HepG2 (cell line): ENCODE data around the gene TKFC. TPM values are rescaled to one million over a fixed set of nuclear protein-coding genes. Genes with fewer than 3 reads are reported as not detected.
A peak's percentile ranks its signal among the peaks of the same experiment; 100 is the strongest.

ENCODE experiments used
- ATAC-seq: fragments of 200-7000 bp; cut with Tn5 transposase; 3 replicates; pipeline ENCODE4 v1.9.1; 2020; ENCODE audit warnings: mild to moderate bottlenecking, moderate library complexity
- BruUV-seq: library from RNA; stranded (reverse); fragments of 400-500 nt; replicated peaks from 2 replicates; lab custom pipeline; 2021; lab: Mats Ljungman, UMichigan
- CTCF ChIA-PET: fragments of 300-600 bp; formaldehyde crosslinking; extraction: SDS; loops from one replicate; lab custom pipeline; 2021; ENCODE audit warnings: low total read pairs, inconsistent platforms, low intra/inter-chr PET ratio; lab: Yijun Ruan, JAX
- POLR2A ChIA-PET: fragments of 350-600 bp; sonication (Branson Sonifier 250); formaldehyde crosslinking; loops from one replicate; lab custom pipeline; 2020; ENCODE audit warnings: antibody characterized with exemption, inconsistent platforms; lab: Yijun Ruan, JAX
- DNase-seq: peaks from one replicate; pipeline ENCODE4 v3.0.0-alpha.2; 2015; ENCODE audit warnings: low spot score
- FAIRE-seq: peaks from 3 replicates; lab custom pipeline; 2011; peaks lifted over from hg19 to GRCh38; lab: Jason Lieb, UNC
- H2AFZ ChIP-seq: one replicate; pipeline ENCODE4 v1.6.1; 2011; ENCODE audit warnings: low read length, inconsistent platforms
- H3K27ac ChIP-seq: fragments of 300-600 bp; 3 replicates; pipeline ENCODE4 v1.8.0; 2011; ENCODE audit warnings: mixed run types, mild to moderate bottlenecking, mixed read lengths, low read length, inconsistent platforms; ENCODE audit not compliant: insufficient read depth; ENCODE audit errors: extremely low read length
- H3K27me3 ChIP-seq, 2 experiments: fragments of 200-600 bp in 1 of 2; 2 replicates in 1 of 2; 3 replicates in 1 of 2; pipeline versions ENCODE4 v1.6.0 to v1.8.0; 2011; ENCODE audit warnings: low read length in 2 of 2, mild to moderate bottlenecking in 2 of 2, moderate library complexity in 2 of 2, inconsistent platforms in 1 of 2; ENCODE audit not compliant: insufficient read depth in 2 of 2, control insufficient read depth in 1 of 2
- H3K36me3 ChIP-seq, 2 experiments: fragments of 200-600 bp in 1 of 2; replicated peaks in 1 of 2; 2 replicates in 1 of 2; 3 replicates in 1 of 2; pipeline versions ENCODE4 v1.5.1 to v1.8.0; 2011; ENCODE audit warnings: low read length in 2 of 2, inconsistent platforms in 1 of 2; ENCODE audit not compliant: insufficient read depth in 2 of 2, control insufficient read depth in 1 of 2
- H3K4me1 ChIP-seq: 2 replicates; pipeline ENCODE4 v1.5.1; 2012; ENCODE audit warnings: low read length, inconsistent platforms; ENCODE audit not compliant: insufficient read depth
- H3K4me2 ChIP-seq: 2 replicates; pipeline ENCODE4 v1.6.0; 2011; ENCODE audit warnings: low read depth, low read length, inconsistent platforms
- H3K4me3 ChIP-seq, 3 experiments: fragments of 200-600 bp in 1 of 3; sonication (generic), shearing (Covaris generic) in 1 of 3; replicated peaks in 1 of 3; 2 replicates each; pipeline ENCODE4 v1.5.1; 2011 to 2016; ENCODE audit warnings: low read length in 3 of 3, inconsistent platforms in 2 of 3, low read depth in 2 of 3, mild to moderate bottlenecking in 2 of 3, control low read depth in 1 of 3, mixed read lengths in 1 of 3; ENCODE audit not compliant: insufficient read depth in 1 of 3
- H3K79me2 ChIP-seq: one replicate; pipeline ENCODE4 v1.6.1; 2011; ENCODE audit warnings: low read length, inconsistent platforms; ENCODE audit not compliant: insufficient read depth
- H3K9ac ChIP-seq: 2 replicates; pipeline ENCODE4 v1.6.0; 2011; ENCODE audit warnings: mild to moderate bottlenecking, low read depth, low read length, inconsistent platforms; ENCODE audit not compliant: insufficient read depth
- H3K9me3 ChIP-seq: 2 replicates; pipeline ENCODE4 v1.5.1; 2012; ENCODE audit warnings: mild to moderate bottlenecking, low read length
- H4K20me1 ChIP-seq: 2 replicates; pipeline ENCODE4 v1.6.0; 2011; ENCODE audit warnings: inconsistent platforms, mild to moderate bottlenecking, low read length, moderate library complexity; ENCODE audit not compliant: insufficient read depth
- CCDC6 ChIP-seq: sonication (generic); formaldehyde crosslinking; IDR thresholded peaks from 2 replicates; pipeline ENCODE4 v1.8.1; 2022; ENCODE audit warnings: mild to moderate bottlenecking, missing genetic modification reagents, moderate library complexity
- U2AF2 ChIP-seq: fragments of 200-400 bp; formaldehyde crosslinking; IDR thresholded peaks from 2 replicates; pipeline ENCODE4 v1.6.1; 2017; ENCODE audit warnings: low read depth, mild to moderate bottlenecking, low read length
- YEATS4 ChIP-seq: sonication (generic); formaldehyde crosslinking; IDR thresholded peaks from 2 replicates; pipeline ENCODE4 v1.4.0; 2020; ENCODE audit warnings: missing genetic modification reagents, borderline replicate concordance
- ZNF337 ChIP-seq: sonication (generic); formaldehyde crosslinking; IDR thresholded peaks from 2 replicates; pipeline ENCODE4 v1.5.1; 2020; ENCODE audit warnings: missing genetic modification reagents, low read depth, mild to moderate bottlenecking, borderline replicate concordance
- ZNF788 ChIP-seq: sonication (generic); formaldehyde crosslinking; IDR thresholded peaks from 2 replicates; pipeline ENCODE4 v1.5.0; 2020; ENCODE audit warnings: mild to moderate bottlenecking, missing genetic modification reagents, borderline replicate concordance
- WGBS: methylation state at CpG from one replicate; pipeline ENCODE4 v1.1.6; 2017; ENCODE audit warnings: low lambda C conversion rate; 5-methylcytosine and 5-hydroxymethylcytosine counted together
- in situ Hi-C: cut with HindIII; loops from 2 replicates; pipeline ENCODE4 v1.10.0; 2017; ENCODE audit warnings: low pct_unique_long_range_greater_than_20kb; ENCODE audit not compliant: extremely low pct_ligation_motif_present
- intact Hi-C: fragments of 100-400 bp; cut with micrococcal nuclease; formaldehyde crosslinking; loops from one replicate; pipeline ENCODE4 v1.10.0; 2022; ENCODE audit not compliant: unreplicated experiment
- polyA plus RNA-seq, 8 experiments: library from polyadenylated mRNA; depleted of rRNA in 3 of 8; stranded (reverse) in 7 of 8; unstranded in 1 of 8; fragments of >200 nt; fragmentation: Illumina TruSeq in 4 of 8; extraction: Trizol in 4 of 8; gene quantifications; 2 replicates each; pipeline versions ENCODE4 v1.2.1 to v1.2.3, GENCODE V29; 2011 to 2016; ENCODE audit warnings: low read depth in 4 of 8, missing spikeins in 1 of 8, mixed read lengths in 1 of 8; ENCODE audit not compliant: insufficient read depth in 1 of 8
- total RNA-seq, 5 experiments: library from RNA; depleted of rRNA; stranded (reverse); fragments of >200 nt; fragmentation: Illumina TruSeq; extraction: Trizol; gene quantifications; 2 replicates each; pipeline ENCODE4 v1.2.3, GENCODE V29; 2016; ENCODE audit warnings: low read depth in 1 of 5
- TF ChIP-seq, protein P1 (sequence below): sonication (generic); formaldehyde crosslinking; IDR thresholded peaks from 2 replicates; pipeline ENCODE4 v1.4.0; 2020; ENCODE audit warnings: mild to moderate bottlenecking, missing genetic modification reagents

TKFC gene
- total and polyA plus RNA-seq, 2 of the 13 experiments (the other 11 are each of a cell fraction or from before 2014, with no cell fraction given), result 147 to 197 TPM

DNA sequence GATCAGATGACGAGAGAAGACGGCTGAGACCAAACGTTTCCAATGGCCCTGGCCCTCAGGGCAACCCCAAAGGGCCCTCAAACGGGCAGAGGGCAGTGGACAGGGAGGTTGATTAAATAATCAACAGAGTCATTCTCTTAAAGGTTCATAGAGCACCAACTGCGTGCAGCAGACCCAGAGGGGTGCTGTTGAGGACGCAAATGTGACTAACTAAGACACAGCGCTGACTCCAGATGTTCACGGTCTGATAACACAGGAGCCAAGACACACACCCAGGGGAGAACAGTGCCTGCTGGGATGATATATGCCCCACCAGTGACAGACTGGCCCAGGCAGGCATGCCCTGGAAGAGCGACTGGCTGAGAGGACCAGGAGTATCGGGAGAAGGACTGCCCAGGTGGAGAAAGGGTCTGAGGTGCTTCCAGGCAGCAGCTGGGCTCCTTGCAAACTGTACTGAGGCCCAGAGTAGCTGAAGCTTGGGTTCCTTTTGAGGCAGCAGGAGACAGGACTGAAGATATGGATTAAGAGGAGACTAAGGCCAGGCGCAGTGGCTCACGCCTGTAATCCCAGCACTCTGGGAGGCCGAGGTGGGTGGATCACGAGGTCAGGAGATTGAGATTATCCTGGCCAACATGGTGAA lies 45.6 kb upstream of the TKFC start:
- no peak overlapping the region for H2AFZ ChIP-seq
- H3K4me2 ChIP-seq, result no peak overlapping the region
- ATAC-seq (no peak; the same call in 2 of the 3 replicates), FAIRE-seq (no peak)
- no peak overlapping the region for H3K4me3 ChIP-seq
- no peaks in the 10 kb centered on the region for H3K9me3 ChIP-seq
- intact Hi-C loops, result no loop called here
- in situ Hi-C loops, result no loop called here
- no peak overlapping the region for H3K9ac ChIP-seq
- 100% methylated on average over 14 of the region's 14 CpGs for WGBS
- POLR2A ChIA-PET, result no interaction called here
- peaks cover 22% of the 10 kb centered on the region for H3K79me2 ChIP-seq
- peak overlapping the region; percentile 9 for H3K27ac ChIP-seq
- H3K36me3 ChIP-seq, result peaks cover 47 to 88% of the 10 kb centered on the region in 2 experiments
- CTCF ChIA-PET, result no interaction called here
- H3K4me1 ChIP-seq, result peaks cover 24% of the 10 kb centered on the region
- no TSS peak for BruUV-seq
- H4K20me1 ChIP-seq, result peaks cover 19% of the 10 kb centered on the region
- no peaks in the 10 kb centered on the region for H3K27me3 ChIP-seq
- TF ChIP-seq CCDC6 (CRISPR knock-in tag), result no peak
- no peak for TF ChIP-seq YEATS4 (CRISPR knock-in tag)
- TF ChIP-seq ZNF337, result no peak
- TF ChIP-seq ZNF788 (CRISPR knock-in tag), result no peak
- no peak for TF ChIP-seq U2AF2
- TF ChIP-seq, protein P1, sequence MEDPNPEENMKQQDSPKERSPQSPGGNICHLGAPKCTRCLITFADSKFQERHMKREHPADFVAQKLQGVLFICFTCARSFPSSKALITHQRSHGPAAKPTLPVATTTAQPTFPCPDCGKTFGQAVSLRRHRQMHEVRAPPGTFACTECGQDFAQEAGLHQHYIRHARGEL (CRISPR knock-in tag), result no peak
- TF ChIP-seq, all 625 proteins: peak for 0
- no peak for DNase-seq
